ENCODE results near the gene CD6. TPM values are rescaled to one million over a fixed set of nuclear protein-coding genes. Genes with fewer than 3 reads are reported as not detected.
A peak's percentile ranks its signal among the peaks of the same experiment; 100 is the strongest.

Gene CD6
- total and polyA plus RNA-seq, 11 donors = 0.08 to 6.1 (median 0.34) TPM; not detected in 1

DNA sequence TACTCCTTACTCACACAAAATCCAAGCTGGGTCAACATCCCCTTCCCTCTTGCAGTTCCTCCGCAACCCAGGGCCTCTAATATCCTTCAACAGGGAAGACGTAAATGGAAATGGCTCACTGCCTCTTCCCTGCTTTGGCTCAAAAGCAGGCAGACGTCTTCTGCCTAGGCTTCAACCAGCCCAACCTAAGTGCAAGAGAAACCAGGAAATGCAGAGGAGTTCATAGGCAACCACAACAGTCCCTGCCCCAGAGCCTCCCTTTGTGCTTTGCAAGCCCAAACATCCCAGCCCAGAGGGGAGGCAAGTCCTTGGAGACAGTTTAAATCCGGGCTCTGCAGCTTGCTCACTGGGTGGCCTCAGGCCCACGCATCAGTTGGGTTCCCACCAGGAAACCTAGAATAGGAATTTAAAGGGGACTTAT, 33.3 kb downstream of the CD6 start:
- Histone ChIP-seq H3K27me3 (peaks cover 0 to 36% (median 18%) of the 10 kb centered on the region in 9 donors), H3K27ac (no peak overlapping the region), H3K9me3 (no peaks in the 10 kb centered on the region), H3K4me1 (peaks cover 0 to 25% (median 12%) of the 10 kb centered on the region in 12 donors), H3K4me3 (no peak overlapping the region), H3K36me3 (no peaks in the 10 kb centered on the region)
- 64 to 73% (median 66%) methylated on average over 4 to 5 of the region's 5 CpGs for WGBS, 4 donors
- DNase-seq (no peak), ATAC-seq (peak in 1 of 4 donors; percentile 31)
- TF ChIP-seq POLR2A (IDR thresholded peaks at IDR 0.05) = no peak
- TF ChIP-seq, protein P1, sequence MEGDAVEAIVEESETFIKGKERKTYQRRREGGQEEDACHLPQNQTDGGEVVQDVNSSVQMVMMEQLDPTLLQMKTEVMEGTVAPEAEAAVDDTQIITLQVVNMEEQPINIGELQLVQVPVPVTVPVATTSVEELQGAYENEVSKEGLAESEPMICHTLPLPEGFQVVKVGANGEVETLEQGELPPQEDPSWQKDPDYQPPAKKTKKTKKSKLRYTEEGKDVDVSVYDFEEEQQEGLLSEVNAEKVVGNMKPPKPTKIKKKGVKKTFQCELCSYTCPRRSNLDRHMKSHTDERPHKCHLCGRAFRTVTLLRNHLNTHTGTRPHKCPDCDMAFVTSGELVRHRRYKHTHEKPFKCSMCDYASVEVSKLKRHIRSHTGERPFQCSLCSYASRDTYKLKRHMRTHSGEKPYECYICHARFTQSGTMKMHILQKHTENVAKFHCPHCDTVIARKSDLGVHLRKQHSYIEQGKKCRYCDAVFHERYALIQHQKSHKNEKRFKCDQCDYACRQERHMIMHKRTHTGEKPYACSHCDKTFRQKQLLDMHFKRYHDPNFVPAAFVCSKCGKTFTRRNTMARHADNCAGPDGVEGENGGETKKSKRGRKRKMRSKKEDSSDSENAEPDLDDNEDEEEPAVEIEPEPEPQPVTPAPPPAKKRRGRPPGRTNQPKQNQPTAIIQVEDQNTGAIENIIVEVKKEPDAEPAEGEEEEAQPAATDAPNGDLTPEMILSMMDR (IDR thresholded peaks at IDR 0.05) = no peak
- intact Hi-C loops (cut with DNase I) = no loop called here

DNA sequence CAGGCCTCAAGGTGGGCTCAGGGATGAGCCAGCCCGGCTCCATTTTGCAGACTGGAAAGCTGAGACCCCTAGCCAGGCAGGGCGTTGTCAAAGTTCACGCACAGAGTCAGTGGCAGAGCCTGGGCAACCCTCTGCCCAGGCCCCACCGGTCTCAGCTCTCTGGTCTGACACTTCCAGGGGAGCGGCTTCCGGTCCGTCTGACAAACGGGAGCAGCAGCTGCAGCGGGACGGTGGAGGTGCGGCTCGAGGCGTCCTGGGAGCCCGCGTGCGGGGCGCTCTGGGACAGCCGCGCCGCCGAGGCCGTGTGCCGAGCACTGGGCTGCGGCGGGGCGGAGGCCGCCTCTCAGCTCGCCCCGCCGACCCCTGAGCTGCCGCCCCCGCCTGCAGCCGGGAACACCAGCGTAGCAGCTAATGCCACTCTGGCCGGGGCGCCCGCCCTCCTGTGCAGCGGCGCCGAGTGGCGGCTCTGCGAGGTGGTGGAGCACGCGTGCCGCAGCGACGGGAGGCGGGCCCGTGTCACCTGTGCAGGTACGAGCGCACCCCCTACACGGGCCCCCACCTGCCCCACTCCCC, 36.0 kb downstream of the CD6 start:
- peaks cover 0 to 28% (median 12%) of the 10 kb centered on the region in 12 donors for H3K4me1 ChIP-seq
- intact Hi-C loops (cut with DNase I) = no loop called here
- peaks cover 0 to 30% (median 18%) of the 10 kb centered on the region in 9 donors for H3K27me3 ChIP-seq
- no peak for DNase-seq
- no peaks in the 10 kb centered on the region for H3K36me3 ChIP-seq
- WGBS, 4 donors = 0 to 7% (median 4%) methylated on average over 25 to 52 of the region's 52 CpGs; no CpG with 5 or more reads in 1 of the 4 donors
- no peak for TF ChIP-seq POLR2A (IDR thresholded peaks at IDR 0.05)
- TF ChIP-seq, protein P1 (IDR thresholded peaks at IDR 0.05) = no peak
- peak overlapping the region; percentile 23 to 52 (median 48) for H3K4me3 ChIP-seq
- no peak overlapping the region for H3K27ac ChIP-seq
- no peaks in the 10 kb centered on the region for H3K9me3 ChIP-seq
- peak in 2 of 4 donors; percentile 23 to 26 for ATAC-seq

DNA sequence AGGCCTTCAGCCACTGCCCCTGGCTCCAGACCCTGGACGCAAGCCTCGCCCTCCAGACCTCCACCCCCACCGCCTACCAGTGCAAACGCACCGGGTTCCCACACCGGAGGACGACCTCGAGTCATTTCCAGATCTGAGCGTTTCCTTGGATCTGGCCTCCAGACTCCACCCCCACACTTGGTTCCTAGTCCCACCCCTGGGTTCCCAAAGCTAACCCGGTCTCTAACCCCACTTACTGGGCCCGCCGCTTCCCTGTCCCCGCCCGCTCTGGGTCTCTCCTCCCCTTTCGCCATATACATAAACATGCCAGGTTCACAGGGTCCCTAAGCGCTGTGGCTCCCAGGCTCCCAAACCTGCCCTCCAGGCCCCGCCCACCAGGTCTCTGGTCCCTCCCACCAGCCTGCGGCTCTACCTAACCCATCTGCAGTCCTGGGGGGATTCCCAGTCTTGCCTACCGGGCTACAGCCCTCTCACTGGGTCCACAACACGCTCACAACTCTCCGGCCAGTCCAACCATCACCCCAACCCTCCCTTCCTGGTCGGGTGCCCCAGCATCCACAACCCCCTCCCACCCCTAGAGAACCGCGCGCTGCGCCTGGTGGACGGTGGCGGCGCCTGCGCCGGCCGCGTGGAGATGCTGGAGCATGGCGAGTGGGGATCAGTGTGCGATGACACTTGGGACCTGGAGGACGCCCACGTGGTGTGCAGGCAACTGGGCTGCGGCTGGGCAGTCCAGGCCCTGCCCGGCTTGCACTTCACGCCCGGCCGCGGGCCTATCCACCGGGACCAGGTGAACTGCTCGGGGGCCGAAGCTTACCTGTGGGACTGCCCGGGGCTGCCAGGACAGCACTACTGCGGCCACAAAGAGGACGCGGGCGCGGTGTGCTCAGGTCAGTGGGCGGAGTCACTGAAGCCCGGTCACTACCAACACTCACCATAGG, 36.7 kb downstream of the CD6 start:
- peaks cover 0 to 30% (median 18%) of the 10 kb centered on the region in 9 donors for H3K27me3 ChIP-seq
- no peaks in the 10 kb centered on the region for H3K9me3 ChIP-seq
- H3K27ac ChIP-seq = no peak overlapping the region
- H3K4me3 ChIP-seq = peak overlapping the region; percentile 23 to 52 (median 48)
- H3K36me3 ChIP-seq = no peaks in the 10 kb centered on the region
- TF ChIP-seq, protein P1 (IDR thresholded peaks at IDR 0.05) = no peak
- no peak for TF ChIP-seq POLR2A (IDR thresholded peaks at IDR 0.05)
- DNase-seq = no peak
- intact Hi-C loops (cut with DNase I) = no loop called here
- 19 to 33% (median 27%) methylated on average over 36 to 54 of the region's 54 CpGs for WGBS, 4 donors
- ATAC-seq = peak in 2 of 4 donors; percentile 5 to 37
- peaks cover 0 to 33% (median 12%) of the 10 kb centered on the region in 12 donors for H3K4me1 ChIP-seq

DNA sequence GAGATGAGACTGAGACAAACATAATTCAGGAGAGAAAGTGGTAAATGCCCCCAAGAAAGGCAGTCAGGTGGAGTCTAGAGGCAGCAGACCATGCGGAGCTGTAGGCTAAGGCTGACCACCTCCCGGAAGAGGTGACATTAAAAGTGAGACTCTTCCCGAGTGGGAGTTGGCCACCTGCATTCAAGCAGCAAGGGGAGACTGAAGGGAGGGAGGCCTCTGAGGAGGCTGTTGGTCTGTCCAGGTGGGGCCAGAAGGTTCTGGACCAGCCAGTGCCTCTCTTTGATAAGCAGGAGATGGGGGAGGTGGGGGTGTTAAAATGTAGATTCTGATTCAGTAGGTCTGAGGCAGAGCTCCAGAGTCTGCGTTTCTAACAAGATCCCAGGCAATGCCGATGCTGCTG, 37.5 kb downstream of the CD6 start:
- intact Hi-C loops (cut with DNase I) = no loop called here
- Histone ChIP-seq H3K36me3 (no peaks in the 10 kb centered on the region), H3K27ac (no peak overlapping the region), H3K4me1 (peaks cover 0 to 28% (median 12%) of the 10 kb centered on the region in 12 donors), H3K9me3 (no peaks in the 10 kb centered on the region), H3K4me3 (no peak overlapping the region), H3K27me3 (peaks cover 0 to 30% (median 18%) of the 10 kb centered on the region in 9 donors)
- no peak for DNase-seq
- no peak for TF ChIP-seq POLR2A (IDR thresholded peaks at IDR 0.05)
- TF ChIP-seq, protein P1 (IDR thresholded peaks at IDR 0.05) = no peak
- WGBS, 4 donors = 81 to 89% (median 85%) methylated on average over 5 of the region's 5 CpGs
- no peak for ATAC-seq

Data from heart left ventricle (tissue), 16 donors.